Thyroid gland (tissue), 4 donors: ENCODE data around the gene TP53BP2.

ENCODE experiments used
- CTCF ChIP-seq, 6 experiments: fragments of 200-600 bp in 3 of 6; fragments of 450-650 bp in 3 of 6; sonication (generic) in 3 of 6; IDR thresholded peaks; one replicate each; pipeline ENCODE4 v1.5.1; 2016 to 2019; ENCODE audit warnings: antibody characterized with exemption in 6 of 6, mild to moderate bottlenecking in 2 of 6, inconsistent platforms in 1 of 6, moderate library complexity in 1 of 6
- POLR2A ChIP-seq, 2 donors: fragments of 450-650 bp; IDR thresholded peaks; one replicate each; pipeline ENCODE4 v1.6.1; 2017; ENCODE audit warnings: antibody characterized with exemption in 2 of 2, mild to moderate bottlenecking in 2 of 2, moderate library complexity in 1 of 2

GRCh38 chr1:223860051-223860622 lies 14.4 kb upstream of the TP53BP2 start:
- TF ChIP-seq POLR2A (IDR thresholded peaks at IDR 0.05) = no peak
- no peak for TF ChIP-seq CTCF (IDR thresholded peaks at IDR 0.05)
